GM15510 (cell line): ENCODE measurements around the gene PRDX1.

Experiments
- POLR2A ChIP-seq: IDR thresholded peaks from 3 replicates; pipeline ENCODE4 v1.6.1; 2011; ENCODE audit warnings: borderline replicate concordance; ENCODE audit not compliant: insufficient read length; ENCODE audit errors: extremely low read depth

Gene PRDX1

GRCh38 chr1:45543581-45544417 is 22.1 kb upstream of the PRDX1 start:
- TF ChIP-seq POLR2A = no peak

GRCh38 chr1:45542591-45542990 is 20.9 kb upstream of the PRDX1 start:
- no peak for TF ChIP-seq POLR2A

- TF ChIP-seq POLR2A = no peak
Observed at GRCh38 chr1:45541193-45541592, 19.5 kb upstream of the PRDX1 start.

GRCh38 chr1:45536886-45537285 is 15.2 kb upstream of the PRDX1 start:
- no peak for TF ChIP-seq POLR2A

- no peak for TF ChIP-seq POLR2A
Observed at GRCh38 chr1:45535988-45536766, 14.5 kb upstream of the PRDX1 start.

GRCh38 chr1:45531873-45532272 is 10.2 kb upstream of the PRDX1 start:
- no peak for TF ChIP-seq POLR2A

- no peak for TF ChIP-seq POLR2A
Observed at GRCh38 chr1:45530632-45531135, 9.0 kb upstream of the PRDX1 start.

- TF ChIP-seq POLR2A = no peak
Observed at GRCh38 chr1:45526135-45526644, 4.5 kb upstream of the PRDX1 start.

- TF ChIP-seq POLR2A = no peak
Observed at GRCh38 chr1:45522324-45523104, 830 bp upstream of the PRDX1 start.

GRCh38 chr1:45518910-45519309 is 2.8 kb downstream of the PRDX1 start:
- TF ChIP-seq POLR2A = no peak

GRCh38 chr1:45516465-45516864 is 5.2 kb downstream of the PRDX1 start:
- no peak for TF ChIP-seq POLR2A

- no peak for TF ChIP-seq POLR2A
Observed at GRCh38 chr1:45516036-45516435, 5.6 kb downstream of the PRDX1 start.

GRCh38 chr1:45512641-45513054 is 9.0 kb downstream of the PRDX1 start:
- no peak for TF ChIP-seq POLR2A

GRCh38 chr1:45510972-45511527 is 10.6 kb downstream of the PRDX1 start:
- no peak for TF ChIP-seq POLR2A
